SK-N-SH treated with all-trans-retinoic acid at 6 μM for 48 hours (cell line): ENCODE measurements around the gene C16orf82.

Source experiments
- ATAC-seq: fragments of 200-7000 bp; cut with Tn5 transposase; 3 replicates; pipeline ENCODE4 v1.9.1; 2020; ENCODE audit warnings: mild to moderate bottlenecking, moderate library complexity
- ARNTL ChIP-seq: fragments of 450-650 bp; formaldehyde crosslinking; IDR thresholded peaks from 2 replicates; pipeline ENCODE4 v1.5.0; 2020; ENCODE audit warnings: low read depth, mild to moderate bottlenecking, moderate library complexity, borderline replicate concordance
- CSDC2 ChIP-seq: fragments of 250-450 bp; sonication (Bioruptor Pico); IDR thresholded peaks from 2 replicates; pipeline ENCODE4 v1.5.0; 2020; ENCODE audit warnings: mild to moderate bottlenecking, moderate library complexity
- ESRRG ChIP-seq: fragments of 250-450 bp; sonication (Bioruptor Pico); IDR thresholded peaks from 2 replicates; pipeline ENCODE4 v1.6.1; 2021; ENCODE audit warnings: mild to moderate bottlenecking
- GLIS3 ChIP-seq: fragments of 250-450 bp; sonication (Bioruptor Pico); IDR thresholded peaks from 2 replicates; pipeline ENCODE4 v1.5.0; 2020; ENCODE audit warnings: mild to moderate bottlenecking, moderate library complexity
- ISL1 ChIP-seq: fragments of 250-450 bp; sonication (Bioruptor Pico); IDR thresholded peaks from 2 replicates; pipeline ENCODE4 v2.1.2; 2022; ENCODE audit warnings: mild to moderate bottlenecking, moderate library complexity
- OSR1 ChIP-seq: fragments of 250-450 bp; sonication (Bioruptor Pico); IDR thresholded peaks from 2 replicates; pipeline ENCODE4 v1.8.0; 2022; ENCODE audit warnings: moderate library complexity, mild to moderate bottlenecking, inconsistent platforms
- POU6F1 ChIP-seq: fragments of 250-450 bp; sonication (Bioruptor Pico); IDR thresholded peaks from 2 replicates; pipeline ENCODE4 v1.8.0; 2021; ENCODE audit warnings: low read depth, mild to moderate bottlenecking, moderate library complexity, borderline replicate concordance
- PPARA ChIP-seq: fragments of 250-450 bp; sonication (Bioruptor Pico); IDR thresholded peaks from 2 replicates; pipeline ENCODE4 v1.5.0; 2020; ENCODE audit warnings: mild to moderate bottlenecking, borderline replicate concordance
- RARB ChIP-seq: fragments of 250-450 bp; sonication (Bioruptor Pico); IDR thresholded peaks from 2 replicates; pipeline ENCODE4 v1.8.0; 2021; ENCODE audit warnings: mild to moderate bottlenecking, moderate library complexity
- TCF4 ChIP-seq: fragments of 250-450 bp; sonication (Bioruptor Pico); IDR thresholded peaks from 2 replicates; pipeline ENCODE4 v1.8.0; 2021; ENCODE audit warnings: mild to moderate bottlenecking, moderate library complexity, borderline replicate concordance
- TOX ChIP-seq: fragments of 250-450 bp; sonication (Bioruptor Pico); IDR thresholded peaks from 2 replicates; pipeline ENCODE4 v1.8.0; 2021; ENCODE audit warnings: mild to moderate bottlenecking, moderate library complexity, borderline replicate concordance
- ZFP30 ChIP-seq: fragments of 450-650 bp; formaldehyde crosslinking; IDR thresholded peaks from 2 replicates; pipeline ENCODE4 v1.5.0; 2022; ENCODE audit warnings: mild to moderate bottlenecking, moderate library complexity
- ZNF70 ChIP-seq: fragments of 450-650 bp; formaldehyde crosslinking; IDR thresholded peaks from 2 replicates; pipeline ENCODE4 v1.5.0; 2020; ENCODE audit warnings: mild to moderate bottlenecking, moderate library complexity
- ZNF8 ChIP-seq: fragments of 450-650 bp; formaldehyde crosslinking; IDR thresholded peaks from 2 replicates; pipeline ENCODE4 v1.5.0; 2020; ENCODE audit warnings: mild to moderate bottlenecking, moderate library complexity
- TF ChIP-seq, protein P1 (sequence below): fragments of 250-450 bp; sonication (Bioruptor Pico); IDR thresholded peaks from 2 replicates; pipeline ENCODE4 v1.5.1; 2020; ENCODE audit warnings: low read depth, mild to moderate bottlenecking, moderate library complexity
- TF ChIP-seq, protein P2 (sequence below): fragments of 250-450 bp; sonication (Bioruptor Pico); IDR thresholded peaks from 2 replicates; pipeline ENCODE4 v1.5.1; 2021; ENCODE audit warnings: mild to moderate bottlenecking, moderate library complexity
- TF ChIP-seq, protein P3 (sequence below): fragments of 250-450 bp; sonication (Bioruptor Pico); IDR thresholded peaks from 2 replicates; pipeline ENCODE4 v1.5.0; 2020; ENCODE audit warnings: mild to moderate bottlenecking, moderate library complexity
- TF ChIP-seq, protein P4 (sequence below): fragments of 250-450 bp; sonication (Bioruptor Pico); IDR thresholded peaks from 2 replicates; pipeline ENCODE4 v1.8.0; 2020; ENCODE audit warnings: mild to moderate bottlenecking, moderate library complexity, borderline replicate concordance

Gene C16orf82

DNA sequence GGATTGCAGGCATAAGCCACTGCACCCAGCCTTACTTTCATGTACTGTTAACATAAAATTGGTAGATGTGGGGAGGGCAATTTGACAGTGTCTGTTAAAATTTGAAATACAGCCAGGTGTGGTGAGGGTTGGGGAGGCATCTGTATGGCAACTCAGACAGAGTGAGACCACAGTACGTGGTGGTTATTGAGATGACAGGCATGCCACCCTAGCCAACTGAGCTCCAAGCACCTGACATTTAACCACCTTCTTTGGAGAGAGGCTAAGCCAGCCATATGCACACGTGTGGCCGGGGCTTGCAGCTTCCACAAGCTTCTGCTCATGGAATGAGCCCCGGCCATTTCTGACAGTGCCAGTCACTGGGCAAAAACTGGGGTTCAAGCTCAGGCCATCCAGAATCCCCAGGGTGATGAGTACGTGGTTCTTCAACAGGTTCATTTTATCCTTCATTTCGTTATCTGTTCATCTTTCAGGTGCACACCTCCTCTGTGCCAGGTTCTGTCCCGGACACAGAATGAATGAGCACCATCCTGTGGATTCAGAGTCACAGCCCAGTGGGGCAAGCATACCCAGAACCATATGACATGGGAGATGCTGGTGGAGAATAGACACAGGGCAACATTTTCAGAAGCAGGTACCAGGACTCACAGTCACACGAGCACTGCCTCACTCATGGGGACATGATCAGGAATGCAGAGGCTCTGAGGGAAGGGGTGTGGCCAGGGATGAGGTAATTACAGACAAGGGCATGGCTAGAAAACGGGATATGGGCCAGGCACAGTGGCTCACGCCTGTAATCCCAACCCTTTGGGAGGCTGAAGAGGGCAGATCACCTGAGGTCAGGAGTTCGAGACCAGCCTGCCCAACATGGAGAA is 36.2 kb downstream of the C16orf82 start (continued):
- no peak for TF ChIP-seq CSDC2 (CRISPR knock-in tag)
- no peak for TF ChIP-seq RARB
- TF ChIP-seq PPARA (CRISPR knock-in tag) = no peak
- TF ChIP-seq ZNF70 = no peak

DNA sequence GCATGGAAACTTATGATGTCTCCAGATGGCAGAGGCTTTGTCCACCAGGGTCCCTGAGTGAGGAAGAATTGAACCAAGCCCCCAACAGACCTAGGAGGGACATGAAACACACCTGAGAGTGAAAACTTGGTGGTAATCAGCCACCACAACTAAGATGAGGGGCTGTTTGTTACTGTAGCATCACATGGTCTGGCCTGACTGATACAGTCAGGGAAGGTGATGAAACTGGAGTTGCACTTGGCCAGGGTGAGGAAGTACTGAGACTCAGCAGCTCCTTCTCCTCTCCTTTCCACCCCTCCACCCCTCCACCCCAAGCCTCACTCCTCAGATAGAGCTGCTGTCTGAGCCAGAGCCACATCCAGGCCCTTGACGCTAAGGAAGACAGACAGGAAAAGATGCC is 37.2 kb downstream of the C16orf82 start:
- no peak for ATAC-seq
- TF ChIP-seq, protein P1, sequence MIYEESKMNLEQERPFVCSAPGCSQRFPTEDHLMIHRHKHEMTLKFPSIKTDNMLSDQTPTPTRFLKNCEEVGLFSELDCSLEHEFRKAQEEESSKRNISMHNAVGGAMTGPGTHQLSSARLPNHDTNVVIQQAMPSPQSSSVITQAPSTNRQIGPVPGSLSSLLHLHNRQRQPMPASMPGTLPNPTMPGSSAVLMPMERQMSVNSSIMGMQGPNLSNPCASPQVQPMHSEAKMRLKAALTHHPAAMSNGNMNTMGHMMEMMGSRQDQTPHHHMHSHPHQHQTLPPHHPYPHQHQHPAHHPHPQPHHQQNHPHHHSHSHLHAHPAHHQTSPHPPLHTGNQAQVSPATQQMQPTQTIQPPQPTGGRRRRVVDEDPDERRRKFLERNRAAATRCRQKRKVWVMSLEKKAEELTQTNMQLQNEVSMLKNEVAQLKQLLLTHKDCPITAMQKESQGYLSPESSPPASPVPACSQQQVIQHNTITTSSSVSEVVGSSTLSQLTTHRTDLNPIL (CRISPR knock-in tag) = no peak
- TF ChIP-seq, protein P2, sequence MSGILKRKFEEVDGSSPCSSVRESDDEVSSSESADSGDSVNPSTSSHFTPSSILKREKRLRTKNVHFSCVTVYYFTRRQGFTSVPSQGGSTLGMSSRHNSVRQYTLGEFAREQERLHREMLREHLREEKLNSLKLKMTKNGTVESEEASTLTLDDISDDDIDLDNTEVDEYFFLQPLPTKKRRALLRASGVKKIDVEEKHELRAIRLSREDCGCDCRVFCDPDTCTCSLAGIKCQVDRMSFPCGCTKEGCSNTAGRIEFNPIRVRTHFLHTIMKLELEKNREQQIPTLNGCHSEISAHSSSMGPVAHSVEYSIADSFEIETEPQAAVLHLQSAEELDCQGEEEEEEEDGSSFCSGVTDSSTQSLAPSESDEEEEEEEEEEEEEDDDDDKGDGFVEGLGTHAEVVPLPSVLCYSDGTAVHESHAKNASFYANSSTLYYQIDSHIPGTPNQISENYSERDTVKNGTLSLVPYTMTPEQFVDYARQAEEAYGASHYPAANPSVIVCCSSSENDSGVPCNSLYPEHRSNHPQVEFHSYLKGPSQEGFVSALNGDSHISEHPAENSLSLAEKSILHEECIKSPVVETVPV (CRISPR knock-in tag) = no peak
- TF ChIP-seq ISL1 (CRISPR knock-in tag) (no peak), ZNF8 (CRISPR knock-in tag) (no peak), PPARA (CRISPR knock-in tag) (no peak), ZFP30 (CRISPR knock-in tag) (no peak)

DNA sequence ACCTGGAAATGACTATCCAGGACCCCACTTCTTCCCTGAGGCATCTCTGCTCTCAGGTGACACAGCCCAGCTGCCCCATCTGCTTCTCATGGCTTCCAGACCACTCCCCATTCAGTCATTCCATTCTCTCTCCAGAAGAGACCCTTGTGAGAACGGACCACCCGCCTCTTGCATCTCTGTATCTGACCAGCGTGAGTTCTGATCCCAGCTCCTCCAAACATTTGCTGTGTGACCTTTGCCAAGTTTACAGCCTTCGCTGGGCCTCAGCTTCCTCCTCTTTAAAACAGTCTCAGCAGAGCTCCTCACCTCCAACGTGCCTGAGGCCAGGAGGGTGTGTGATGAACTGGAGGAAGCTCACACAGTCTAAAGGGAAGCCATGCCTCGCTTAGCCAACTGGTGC is 39.6 kb downstream of the C16orf82 start:
- TF ChIP-seq, protein P3, sequence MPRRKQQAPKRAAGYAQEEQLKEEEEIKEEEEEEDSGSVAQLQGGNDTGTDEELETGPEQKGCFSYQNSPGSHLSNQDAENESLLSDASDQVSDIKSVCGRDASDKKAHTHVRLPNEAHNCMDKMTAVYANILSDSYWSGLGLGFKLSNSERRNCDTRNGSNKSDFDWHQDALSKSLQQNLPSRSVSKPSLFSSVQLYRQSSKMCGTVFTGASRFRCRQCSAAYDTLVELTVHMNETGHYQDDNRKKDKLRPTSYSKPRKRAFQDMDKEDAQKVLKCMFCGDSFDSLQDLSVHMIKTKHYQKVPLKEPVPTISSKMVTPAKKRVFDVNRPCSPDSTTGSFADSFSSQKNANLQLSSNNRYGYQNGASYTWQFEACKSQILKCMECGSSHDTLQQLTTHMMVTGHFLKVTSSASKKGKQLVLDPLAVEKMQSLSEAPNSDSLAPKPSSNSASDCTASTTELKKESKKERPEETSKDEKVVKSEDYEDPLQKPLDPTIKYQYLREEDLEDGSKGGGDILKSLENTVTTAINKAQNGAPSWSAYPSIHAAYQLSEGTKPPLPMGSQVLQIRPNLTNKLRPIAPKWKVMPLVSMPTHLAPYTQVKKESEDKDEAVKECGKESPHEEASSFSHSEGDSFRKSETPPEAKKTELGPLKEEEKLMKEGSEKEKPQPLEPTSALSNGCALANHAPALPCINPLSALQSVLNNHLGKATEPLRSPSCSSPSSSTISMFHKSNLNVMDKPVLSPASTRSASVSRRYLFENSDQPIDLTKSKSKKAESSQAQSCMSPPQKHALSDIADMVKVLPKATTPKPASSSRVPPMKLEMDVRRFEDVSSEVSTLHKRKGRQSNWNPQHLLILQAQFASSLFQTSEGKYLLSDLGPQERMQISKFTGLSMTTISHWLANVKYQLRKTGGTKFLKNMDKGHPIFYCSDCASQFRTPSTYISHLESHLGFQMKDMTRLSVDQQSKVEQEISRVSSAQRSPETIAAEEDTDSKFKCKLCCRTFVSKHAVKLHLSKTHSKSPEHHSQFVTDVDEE (CRISPR knock-in tag) = no peak
- TF ChIP-seq, protein P2 (CRISPR knock-in tag) = no peak
- TF ChIP-seq ARNTL (CRISPR knock-in tag) = no peak
- TF ChIP-seq, protein P4, sequence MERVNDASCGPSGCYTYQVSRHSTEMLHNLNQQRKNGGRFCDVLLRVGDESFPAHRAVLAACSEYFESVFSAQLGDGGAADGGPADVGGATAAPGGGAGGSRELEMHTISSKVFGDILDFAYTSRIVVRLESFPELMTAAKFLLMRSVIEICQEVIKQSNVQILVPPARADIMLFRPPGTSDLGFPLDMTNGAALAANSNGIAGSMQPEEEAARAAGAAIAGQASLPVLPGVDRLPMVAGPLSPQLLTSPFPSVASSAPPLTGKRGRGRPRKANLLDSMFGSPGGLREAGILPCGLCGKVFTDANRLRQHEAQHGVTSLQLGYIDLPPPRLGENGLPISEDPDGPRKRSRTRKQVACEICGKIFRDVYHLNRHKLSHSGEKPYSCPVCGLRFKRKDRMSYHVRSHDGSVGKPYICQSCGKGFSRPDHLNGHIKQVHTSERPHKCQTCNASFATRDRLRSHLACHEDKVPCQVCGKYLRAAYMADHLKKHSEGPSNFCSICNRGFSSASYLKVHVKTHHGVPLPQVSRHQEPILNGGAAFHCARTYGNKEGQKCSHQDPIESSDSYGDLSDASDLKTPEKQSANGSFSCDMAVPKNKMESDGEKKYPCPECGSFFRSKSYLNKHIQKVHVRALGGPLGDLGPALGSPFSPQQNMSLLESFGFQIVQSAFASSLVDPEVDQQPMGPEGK (CRISPR knock-in tag) = no peak
- no peak for TF ChIP-seq ZFP30 (CRISPR knock-in tag)
- TF ChIP-seq ESRRG (CRISPR knock-in tag) = no peak
- no peak for TF ChIP-seq ISL1 (CRISPR knock-in tag)
- TF ChIP-seq TOX (CRISPR knock-in tag) = no peak
- no peak for ATAC-seq

DNA sequence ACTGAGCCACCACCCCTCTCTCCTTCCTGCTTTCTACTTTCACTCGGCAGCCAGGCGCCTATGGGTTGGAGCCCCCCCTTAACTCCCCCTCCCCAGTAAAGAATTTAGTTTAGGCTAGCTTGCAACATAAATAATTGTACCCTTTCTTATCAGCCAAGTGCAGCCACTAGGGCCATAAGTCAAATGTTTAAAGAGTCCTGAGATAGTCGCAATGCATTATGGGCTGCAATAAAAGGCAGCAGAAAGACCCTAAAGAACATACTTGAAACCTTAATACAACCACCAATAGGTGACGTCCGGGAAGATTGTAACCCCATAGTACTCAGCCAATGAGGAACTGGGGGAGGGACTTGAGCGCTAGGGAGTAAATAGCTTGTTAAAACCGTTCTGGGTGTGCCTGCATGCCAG is 40.5 kb downstream of the C16orf82 start:
- ATAC-seq = no peak
- no peak for TF ChIP-seq TCF4 (CRISPR knock-in tag)
- no peak for TF ChIP-seq ZNF8 (CRISPR knock-in tag)
- TF ChIP-seq POU6F1 (CRISPR knock-in tag) = no peak
- no peak for TF ChIP-seq ESRRG (CRISPR knock-in tag)
- TF ChIP-seq, protein P1 (CRISPR knock-in tag) = no peak
- TF ChIP-seq, protein P2 (CRISPR knock-in tag) = no peak
- TF ChIP-seq, protein P4 (CRISPR knock-in tag) = no peak
- no peak for TF ChIP-seq OSR1
- TF ChIP-seq ZNF70 = no peak
- TF ChIP-seq GLIS3 = no peak
